Ascending aorta (tissue), 2 donors: ENCODE measurements around the gene RSRC1. TPM values are rescaled to one million over a fixed set of nuclear protein-coding genes. Genes with fewer than 3 reads are reported as not detected.

Source experiments
- DNase-seq, 2 donors: peaks; one replicate each; pipeline ENCODE4 v3.0.0-alpha.2; 2019; ENCODE audit warnings: low spot score in 2 of 2
- H3K27ac ChIP-seq, 2 donors: fragments of 200-600 bp; sonication (generic); one replicate each; pipeline ENCODE4 v1.5.1; 2016 to 2017; ENCODE audit warnings: mild to moderate bottlenecking in 1 of 2
- H3K27me3 ChIP-seq: fragments of 200-600 bp; sonication (generic); one replicate; pipeline ENCODE4 v1.5.1; 2017
- H3K36me3 ChIP-seq, 2 donors: fragments of 200-600 bp; sonication (generic); one replicate each; pipeline ENCODE4 v1.5.1; 2016
- H3K4me1 ChIP-seq, 2 donors: fragments of 200-600 bp; sonication (generic); one replicate each; pipeline ENCODE4 v1.5.1; 2016 to 2017; ENCODE audit warnings: mild to moderate bottlenecking in 1 of 2
- H3K4me3 ChIP-seq, 2 donors: fragments of 200-600 bp; sonication (generic); one replicate each; pipeline ENCODE4 v1.5.1; 2016 to 2017; ENCODE audit warnings: mild to moderate bottlenecking in 1 of 2
- H3K9me3 ChIP-seq, 2 donors: fragments of 200-600 bp; sonication (generic); one replicate each; pipeline ENCODE4 v1.5.1; 2016
- CTCF ChIP-seq, 3 experiments: fragments of 200-600 bp in 2 of 3; fragments of 450-650 bp in 1 of 3; sonication (generic) in 2 of 3; IDR thresholded peaks; one replicate each; pipeline ENCODE4 v1.5.1; 2016 to 2019; ENCODE audit warnings: antibody characterized with exemption in 3 of 3, mild to moderate bottlenecking in 1 of 3, moderate library complexity in 1 of 3
- intact Hi-C: fragments of 100-400 bp; cut with DNase I; formaldehyde crosslinking; loops from one replicate; pipeline ENCODE4 v1.15.1; 2023
- total RNA-seq: library from RNA; depleted of rRNA; stranded (reverse); fragments of >200 nt; gene quantifications from one replicate; pipeline ENCODE4 v1.1.0, GENCODE V29; 2016

Gene RSRC1
- total RNA-seq, 1 donor from 2014 or later, result 28.0 TPM

DNA sequence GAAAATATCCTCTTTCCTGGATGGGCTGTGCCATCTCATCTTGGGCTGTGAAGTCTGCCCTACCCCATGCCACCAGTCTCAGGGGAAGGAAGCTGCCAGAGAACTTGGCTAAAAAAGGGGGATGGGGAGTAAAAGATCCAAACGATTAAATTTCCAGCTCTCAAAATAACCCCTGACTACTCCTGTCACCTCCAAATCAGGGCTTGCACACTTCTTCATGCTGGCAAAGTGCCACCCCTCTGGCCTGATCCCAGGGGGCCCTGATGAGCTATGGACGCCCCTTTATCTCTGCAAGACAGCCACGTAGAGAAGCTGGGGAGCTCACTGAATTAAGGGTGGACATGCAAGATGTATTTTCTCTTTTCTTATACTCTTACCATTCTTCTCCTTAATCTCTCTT is 459.9 kb downstream of the RSRC1 start:
- TF ChIP-seq CTCF (IDR thresholded peaks at IDR 0.05), result no peak
- intact Hi-C loops, result loop anchor here (2.0 to 5.0 kb wide), 2 partner anchors 233 to 462 kb away; partner anchors contain the start of genes MFSD1 and SHOX2
- H3K27me3 ChIP-seq, result no peaks in the 10 kb centered on the region
- no peak for DNase-seq
- H3K27ac ChIP-seq, result no peak overlapping the region
- peaks cover 0 to 3% of the 10 kb centered on the region in 2 donors for H3K4me1 ChIP-seq
- no peak overlapping the region for H3K4me3 ChIP-seq
- no peaks in the 10 kb centered on the region for H3K36me3 ChIP-seq
- H3K9me3 ChIP-seq, result no peaks in the 10 kb centered on the region

DNA sequence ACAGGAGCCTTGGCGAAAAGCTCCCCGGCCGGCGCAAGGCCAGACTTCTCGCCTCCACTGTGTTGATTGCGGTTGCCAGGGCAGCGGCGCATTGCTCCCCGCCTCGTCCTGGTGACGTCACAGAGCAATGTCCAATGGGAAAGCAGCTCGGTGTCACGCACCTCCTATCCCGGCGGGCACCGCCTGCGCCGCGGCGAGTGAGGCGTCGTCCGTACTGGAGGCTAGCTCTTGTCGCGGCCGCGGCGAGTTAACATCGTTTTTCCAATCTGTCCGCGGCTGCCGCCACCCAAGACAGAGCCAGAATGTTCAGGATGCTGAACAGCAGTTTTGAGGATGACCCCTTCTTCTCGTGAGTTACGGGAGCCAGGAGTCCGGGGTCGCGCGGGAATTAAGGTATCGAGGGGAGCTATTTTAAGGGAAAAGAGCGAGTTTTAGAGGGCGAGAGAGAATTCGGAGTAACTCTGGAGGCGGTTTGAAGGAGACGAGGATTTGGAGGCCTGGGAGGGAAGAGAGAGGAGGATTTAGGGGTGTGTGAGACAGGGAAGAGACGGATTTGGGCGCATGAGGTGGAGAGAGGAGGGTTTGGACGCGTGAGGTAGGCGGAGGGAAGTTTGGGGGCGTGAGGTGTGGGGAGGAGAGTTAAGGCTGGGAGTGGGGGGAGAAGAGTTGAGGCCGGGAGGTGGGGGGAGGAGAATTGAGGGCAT is 461.3 kb downstream of the RSRC1 start, which contains the start of gene MLF1:
Gene MLF1, plus strand, starts transcription at position 196 of the 704 bp plus-strand sequence. Its CDS starts 107 bp downstream, at position 303.
- Histone ChIP-seq H3K27ac (peak within 1 kb of the TSS; percentile 55 to 60), H3K9me3 (no peaks in the 10 kb centered on the region), H3K27me3 (no peaks in the 10 kb centered on the region), H3K36me3 (no peaks in the 10 kb centered on the region), H3K4me3 (peak within 1 kb of the TSS; percentile 65 to 88), H3K4me1 (peaks cover 0 to 3% of the 10 kb centered on the region in 2 donors)
- intact Hi-C loops, result loop anchor here (1.0 to 5.0 kb wide), 3 partner anchors 73 to 464 kb away; partner anchors contain the start of genes GFM1, MFSD1 and SHOX2
- peak; percentile 85 to 98 for DNase-seq
- TF ChIP-seq CTCF (IDR thresholded peaks at IDR 0.05), result no peak

- intact Hi-C loops, result loop anchor here (1.0 to 5.0 kb wide), 3 partner anchors 72 to 465 kb away; partner anchors contain the start of genes GFM1, MFSD1 and SHOX2
- Histone ChIP-seq H3K27me3 (no peaks in the 10 kb centered on the region), H3K4me1 (peaks cover 0 to 3% of the 10 kb centered on the region in 2 donors), H3K27ac (no peak overlapping the region), H3K36me3 (no peaks in the 10 kb centered on the region), H3K4me3 (no peak overlapping the region), H3K9me3 (no peaks in the 10 kb centered on the region)
- no peak for TF ChIP-seq CTCF (IDR thresholded peaks at IDR 0.05)
- DNase-seq, result no peak
Observed at GRCh38 chr3:158571969-158572765, 462.3 kb downstream of the RSRC1 start.

DNA sequence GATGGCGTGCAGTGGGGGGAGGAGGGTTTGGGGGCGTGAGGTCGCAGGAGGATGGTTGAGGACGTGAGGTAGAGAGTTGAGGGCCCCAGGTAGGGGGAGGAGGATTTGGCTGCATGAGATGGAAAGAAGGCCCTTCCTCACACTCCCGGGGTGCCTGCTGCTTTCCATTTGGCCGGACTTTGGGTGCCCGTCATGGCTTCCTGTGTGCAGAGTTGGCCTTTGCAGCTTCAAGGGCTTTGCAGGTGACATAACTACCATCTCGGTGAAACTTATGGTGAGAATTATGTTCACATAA is 462.8 kb downstream of the RSRC1 start:
- Histone ChIP-seq H3K4me1 (peaks cover 0 to 3% of the 10 kb centered on the region in 2 donors), H3K27ac (no peak overlapping the region), H3K9me3 (no peaks in the 10 kb centered on the region), H3K4me3 (no peak overlapping the region), H3K36me3 (no peaks in the 10 kb centered on the region), H3K27me3 (no peaks in the 10 kb centered on the region)
- TF ChIP-seq CTCF (IDR thresholded peaks at IDR 0.05), result no peak
- intact Hi-C loops, result loop anchor here (5.0 kb wide), 1 partner anchor 465 kb away; the partner anchor contains the start of gene SHOX2
- DNase-seq, result no peak

- Histone ChIP-seq H3K36me3 (no peaks in the 10 kb centered on the region), H3K4me1 (peaks cover 0 to 3% of the 10 kb centered on the region in 2 donors), H3K27ac (no peak overlapping the region), H3K9me3 (no peaks in the 10 kb centered on the region), H3K4me3 (no peak overlapping the region), H3K27me3 (no peaks in the 10 kb centered on the region)
- intact Hi-C loops, result loop anchor here (5.0 kb wide), 1 partner anchor 466 kb away; the partner anchor contains the start of gene SHOX2
- no peak for TF ChIP-seq CTCF (IDR thresholded peaks at IDR 0.05)
- DNase-seq, result no peak
Observed at GRCh38 chr3:158573714-158574113, 463.8 kb downstream of the RSRC1 start.
